ENCODE measurements around the gene WNT4.

WNT4 gene

DNA sequence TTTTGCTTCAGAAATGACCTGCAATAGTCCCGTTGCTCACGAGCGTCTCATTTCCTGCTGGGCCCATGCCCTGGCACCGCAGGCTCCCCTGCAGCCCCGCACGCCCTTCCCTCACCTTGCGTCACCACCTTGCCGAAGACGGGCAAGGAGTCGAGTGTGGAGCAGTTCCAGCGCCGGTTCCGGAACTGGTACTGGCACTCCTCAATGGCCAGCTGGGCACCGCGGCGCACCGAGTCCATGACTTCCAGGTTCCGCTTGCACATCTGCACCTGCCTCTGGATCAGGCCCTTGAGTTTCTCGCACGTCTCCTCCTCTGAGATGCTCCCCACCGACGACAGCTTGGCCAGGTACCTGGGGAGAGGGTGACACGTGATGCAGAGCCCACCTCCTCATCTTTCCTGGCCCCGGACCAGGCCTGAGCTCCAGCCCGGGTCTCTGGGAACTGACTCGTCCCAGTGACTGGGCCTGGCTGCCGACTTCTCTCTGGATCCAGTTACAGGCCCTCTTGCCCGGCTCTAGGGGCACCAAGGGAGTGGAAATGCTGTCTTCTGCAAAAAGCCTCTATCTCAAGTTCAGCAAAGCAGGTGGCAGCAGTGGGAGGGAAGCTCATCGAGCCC, 13.3 kb downstream of the WNT4 start:
- DNase-seq (ENCODE audit: low read depth) = no peak

DNA sequence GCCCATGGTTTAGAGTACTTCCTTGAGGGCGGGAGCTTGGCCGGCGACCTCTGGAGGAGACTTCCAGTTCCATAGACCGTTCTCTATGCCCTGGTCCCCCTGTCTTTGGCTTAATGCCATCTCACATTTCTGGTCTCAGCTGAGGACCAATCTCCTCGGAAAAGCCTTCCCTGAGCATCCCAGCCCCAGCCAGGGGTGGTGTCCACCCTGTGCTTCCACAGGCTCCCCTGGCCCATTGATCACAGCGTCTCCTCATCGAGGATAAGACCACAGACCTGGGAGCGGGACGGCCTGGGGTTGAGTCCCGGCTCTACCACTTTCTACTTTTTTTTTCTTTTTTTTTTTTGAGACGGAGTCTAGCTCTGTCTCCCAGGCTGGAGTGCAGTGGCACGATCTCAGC, 14.5 kb downstream of the WNT4 start:
- DNase-seq (ENCODE audit: low read depth) = no peak

DNA sequence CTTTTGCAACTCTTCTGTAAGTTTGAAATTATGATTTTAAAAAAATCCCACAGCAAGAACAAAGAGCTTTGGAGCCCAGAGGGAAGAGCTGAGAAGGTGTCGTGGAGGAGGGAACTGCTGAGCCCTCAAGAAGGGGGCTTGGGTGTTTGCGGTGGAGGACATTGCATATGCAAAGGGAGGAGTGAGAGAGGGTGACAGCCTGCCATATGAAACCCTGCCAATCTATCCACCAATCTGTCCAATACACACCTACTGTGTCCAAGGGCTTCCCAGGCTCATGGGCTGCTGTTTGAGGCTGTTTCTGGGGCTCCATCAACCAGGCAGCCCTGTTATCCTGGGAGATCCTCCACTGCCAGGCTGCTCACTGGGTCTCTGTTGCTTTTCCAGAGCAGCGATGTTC, 15.2 kb downstream of the WNT4 start:
- DNase-seq (ENCODE audit: low read depth) = no peak

DNA sequence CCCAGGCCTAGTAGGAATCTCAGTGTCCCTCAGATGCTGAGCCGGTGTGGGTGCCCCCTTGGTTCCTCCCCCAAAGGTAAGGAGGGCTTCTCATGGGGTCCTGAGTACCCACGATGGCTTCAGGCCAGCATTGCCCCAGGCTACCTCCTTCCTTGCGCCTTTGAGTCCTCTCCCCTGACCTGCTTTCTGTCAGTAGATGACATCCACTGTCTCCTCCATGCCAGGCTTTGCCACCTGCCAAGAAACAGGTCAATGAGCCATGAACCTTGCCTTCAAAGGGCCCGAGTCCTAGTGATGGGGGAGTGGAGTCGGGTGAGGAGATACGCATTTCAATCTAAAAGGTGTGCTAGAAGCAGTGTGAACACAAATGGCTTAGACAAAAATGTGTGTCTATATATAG, 15.6 kb downstream of the WNT4 start:
- DNase-seq (ENCODE audit: low read depth) = no peak

DNA sequence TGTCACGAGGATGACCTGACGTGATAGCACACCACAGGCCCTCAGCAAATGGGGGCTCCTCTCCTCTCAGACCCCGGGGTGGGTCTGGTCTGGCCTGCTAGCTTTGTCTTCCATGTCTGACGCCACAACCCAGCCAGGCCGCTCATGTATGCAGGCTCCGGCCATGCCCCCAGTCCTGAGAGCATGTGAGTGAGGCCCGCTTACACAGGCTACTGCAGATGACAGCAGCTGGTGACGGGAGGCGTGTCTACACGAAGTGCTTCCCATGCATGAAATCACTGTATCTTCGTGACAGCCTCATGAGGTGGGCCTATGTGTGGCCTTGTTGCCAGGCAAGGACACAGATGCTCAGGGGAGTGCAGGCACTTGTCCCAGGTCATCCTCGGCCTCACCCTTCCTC, 16.4 kb downstream of the WNT4 start:
- no peak for DNase-seq (ENCODE audit: low read depth)

DNA sequence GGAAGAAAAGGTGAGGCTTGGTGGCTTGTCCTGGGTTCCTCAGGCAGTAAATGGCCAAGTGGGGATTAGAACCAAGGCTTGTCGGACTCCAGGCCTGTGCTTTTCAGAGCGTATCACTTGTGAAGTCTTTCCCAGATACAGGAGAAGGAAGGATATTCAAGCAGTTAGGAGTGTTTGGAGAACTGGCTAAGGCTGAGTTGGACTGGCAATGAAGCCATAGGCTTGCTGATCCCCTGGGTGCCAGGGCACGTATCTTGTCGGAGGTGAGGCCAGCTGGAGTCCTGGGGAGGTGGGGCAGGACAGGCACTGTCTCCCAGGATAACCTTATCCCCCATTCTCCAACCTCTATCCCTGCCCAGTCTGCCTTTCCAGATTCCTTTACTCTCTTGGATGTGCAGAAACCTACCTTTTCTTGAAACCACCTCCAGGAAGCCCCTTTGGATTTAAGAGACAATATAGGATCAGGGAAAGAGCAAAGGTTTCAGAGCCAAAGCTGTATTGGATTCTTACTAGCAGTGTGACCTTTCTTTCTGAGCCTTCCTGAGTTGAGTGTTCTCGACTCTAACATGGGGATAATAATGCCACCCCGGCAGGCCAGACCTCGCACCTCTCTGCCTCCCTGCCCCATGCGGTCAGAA, 18.2 kb downstream of the WNT4 start:
- DNase-seq (ENCODE audit: low read depth) = no peak

DNA sequence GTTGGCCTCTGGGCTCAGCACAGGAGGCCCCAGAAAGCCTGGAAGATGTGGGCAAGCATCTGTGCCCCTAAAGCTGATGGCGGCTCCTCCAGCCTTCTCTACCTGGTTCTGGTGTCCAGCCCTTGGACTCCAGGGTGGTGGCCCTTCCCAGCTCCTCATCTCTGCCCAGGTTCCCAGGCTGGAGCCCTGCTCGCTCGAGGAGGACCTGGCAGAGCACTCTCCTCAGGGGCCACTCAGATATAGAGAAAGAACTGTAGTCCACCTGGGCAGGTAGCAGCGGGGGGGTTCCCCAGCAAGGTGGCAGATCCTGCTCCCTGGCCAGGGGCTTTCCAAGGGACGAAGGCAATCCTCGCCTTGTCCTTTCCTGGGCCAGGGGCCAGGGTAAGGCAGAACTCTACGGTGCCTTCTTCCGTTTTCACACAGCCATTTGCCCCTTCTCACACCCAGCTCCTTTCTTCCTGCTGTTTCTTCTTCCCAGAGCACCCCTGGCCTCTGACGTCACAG, 18.9 kb downstream of the WNT4 start:
- DNase-seq (ENCODE audit: low read depth) = no peak

DNA sequence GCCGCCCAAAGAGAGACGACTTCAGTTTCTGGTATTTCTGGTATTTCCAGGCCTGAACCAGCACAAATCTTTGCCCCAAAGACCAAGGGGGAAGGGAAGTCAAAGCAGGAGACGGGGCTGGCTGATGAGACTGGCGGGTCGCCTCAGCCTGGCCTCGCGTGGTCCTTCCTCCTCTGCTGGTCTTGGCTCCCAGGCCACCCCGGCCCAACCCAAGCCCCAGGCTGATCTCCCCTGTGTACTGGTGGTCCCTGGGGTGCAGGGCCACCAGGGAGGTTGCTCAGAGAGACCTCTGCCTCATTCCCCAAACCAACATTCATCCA, 19.9 kb downstream of the WNT4 start:
- DNase-seq (ENCODE audit: low read depth) = no peak

DNA sequence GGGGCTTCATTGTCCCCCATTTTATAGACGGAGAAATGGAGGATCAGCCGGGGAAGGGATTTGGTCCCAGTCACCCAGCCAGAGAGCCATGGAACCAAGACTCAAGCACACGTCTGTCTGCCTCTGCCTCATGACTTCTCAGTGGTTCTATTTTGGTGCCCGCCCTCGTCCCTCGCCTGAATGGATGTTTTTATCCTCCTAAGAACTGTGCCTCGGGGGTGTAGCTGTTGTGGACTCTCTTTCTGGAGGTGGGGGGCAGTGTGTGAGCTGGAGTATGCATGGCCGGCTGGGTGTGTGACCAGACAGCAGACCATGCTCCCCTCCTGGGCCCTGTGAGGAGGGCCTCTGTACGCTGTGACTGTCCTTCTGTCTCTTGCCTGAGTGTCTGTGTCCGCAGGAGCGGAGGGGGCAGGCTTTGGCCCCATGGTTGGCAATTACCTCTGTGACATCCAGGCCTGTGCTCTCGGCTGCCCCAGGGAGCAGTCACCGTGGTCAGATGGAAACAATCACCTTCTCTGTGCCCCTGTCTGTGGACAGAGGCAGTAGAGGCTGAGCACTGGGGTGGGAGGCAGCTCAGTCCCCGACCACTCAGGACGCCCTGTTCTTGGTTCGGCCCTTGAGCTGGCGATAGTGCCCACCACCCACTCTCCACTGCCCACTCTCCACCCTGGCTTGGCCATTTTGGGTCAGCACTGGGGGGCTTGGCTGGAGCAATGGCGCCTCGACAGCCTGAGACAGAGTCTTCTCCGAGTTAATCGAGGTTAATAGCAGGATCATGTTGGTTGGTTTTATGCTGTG, 20.4 kb downstream of the WNT4 start:
- DNase-seq (ENCODE audit: low read depth) = no peak

DNA sequence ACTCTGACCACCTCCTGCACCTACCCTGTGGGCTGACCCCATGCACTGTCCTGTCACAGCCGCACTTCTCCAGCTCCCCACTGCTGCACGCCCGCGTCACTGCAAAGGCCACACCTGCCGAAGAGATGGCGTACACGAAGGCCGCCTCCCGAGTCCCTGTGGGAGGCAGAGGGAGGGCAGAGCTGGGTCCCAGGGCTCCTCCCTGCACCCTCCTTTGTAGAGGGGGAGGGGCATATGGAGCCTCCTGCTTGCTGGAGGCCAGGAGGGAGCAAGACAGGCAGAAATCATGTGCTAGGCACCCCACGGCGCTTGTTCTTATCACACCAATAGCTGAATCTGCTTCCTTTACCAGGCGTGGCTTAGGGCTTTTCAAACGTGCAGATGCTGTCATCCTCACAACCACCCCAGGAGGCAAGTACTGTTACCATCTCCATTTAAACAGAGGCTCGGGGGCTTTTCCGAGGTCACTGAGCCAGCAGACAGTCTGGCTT, 21.4 kb downstream of the WNT4 start:
- DNase-seq (ENCODE audit: low read depth) = no peak

DNA sequence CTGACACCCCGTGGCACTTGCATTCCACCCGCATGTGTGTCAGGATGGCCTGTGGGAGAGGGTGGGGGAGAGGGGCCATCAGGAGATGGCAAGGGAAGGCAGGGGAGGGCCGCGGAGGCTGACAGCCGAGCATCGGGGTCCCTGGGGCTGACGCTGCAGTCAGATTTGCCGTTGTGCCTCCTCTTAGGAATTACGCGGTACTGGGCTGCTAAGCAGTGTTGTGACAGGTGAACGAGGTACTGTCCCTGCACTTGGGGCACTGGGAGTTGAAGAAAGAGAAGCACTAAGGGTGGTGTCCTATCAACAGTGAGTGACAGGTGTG, 22.5 kb downstream of the WNT4 start:
- no peak for DNase-seq (ENCODE audit: low read depth)

DNA sequence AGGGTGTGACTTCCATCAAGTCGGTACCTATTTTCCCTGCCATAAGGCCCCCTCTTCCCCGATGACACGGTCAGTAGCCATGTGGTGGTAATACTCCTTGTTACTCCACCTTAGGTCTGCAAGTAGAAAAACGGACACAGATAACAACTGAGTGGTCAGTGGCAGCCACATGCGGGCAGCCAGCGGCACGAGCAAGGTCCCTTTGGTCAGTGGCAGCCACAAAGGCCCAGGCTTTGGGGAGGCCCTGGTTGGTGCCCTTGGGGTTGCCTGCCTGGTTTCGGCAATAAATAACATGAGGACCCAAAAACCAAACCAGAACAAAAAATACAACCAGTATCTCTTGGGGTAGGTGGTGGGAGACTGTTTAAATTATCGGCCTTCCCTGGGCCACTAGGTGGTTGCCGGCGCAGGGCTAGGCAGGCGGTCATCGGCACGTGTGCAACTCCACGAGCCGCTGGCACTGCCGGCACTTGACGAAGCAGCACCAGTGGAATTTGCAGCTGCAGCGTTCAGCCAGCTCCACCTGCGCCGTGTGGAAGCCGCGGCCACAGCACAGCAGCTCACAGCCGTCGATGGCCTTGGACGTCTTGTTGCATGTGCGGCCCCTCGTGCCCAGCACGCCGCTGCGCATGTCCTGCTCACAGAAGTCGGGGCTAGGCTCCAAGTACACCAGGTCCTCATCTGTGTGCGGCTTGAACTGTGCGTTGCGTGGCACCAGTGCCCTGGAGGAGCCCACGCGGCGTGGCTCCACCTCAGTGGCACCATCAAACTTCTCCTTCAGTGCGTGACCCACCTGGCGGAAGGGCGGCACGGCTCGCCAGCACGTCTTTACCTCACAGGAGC, 23.1 kb downstream of the WNT4 start:
- DNase-seq (ENCODE audit: low read depth) = no peak

DNA sequence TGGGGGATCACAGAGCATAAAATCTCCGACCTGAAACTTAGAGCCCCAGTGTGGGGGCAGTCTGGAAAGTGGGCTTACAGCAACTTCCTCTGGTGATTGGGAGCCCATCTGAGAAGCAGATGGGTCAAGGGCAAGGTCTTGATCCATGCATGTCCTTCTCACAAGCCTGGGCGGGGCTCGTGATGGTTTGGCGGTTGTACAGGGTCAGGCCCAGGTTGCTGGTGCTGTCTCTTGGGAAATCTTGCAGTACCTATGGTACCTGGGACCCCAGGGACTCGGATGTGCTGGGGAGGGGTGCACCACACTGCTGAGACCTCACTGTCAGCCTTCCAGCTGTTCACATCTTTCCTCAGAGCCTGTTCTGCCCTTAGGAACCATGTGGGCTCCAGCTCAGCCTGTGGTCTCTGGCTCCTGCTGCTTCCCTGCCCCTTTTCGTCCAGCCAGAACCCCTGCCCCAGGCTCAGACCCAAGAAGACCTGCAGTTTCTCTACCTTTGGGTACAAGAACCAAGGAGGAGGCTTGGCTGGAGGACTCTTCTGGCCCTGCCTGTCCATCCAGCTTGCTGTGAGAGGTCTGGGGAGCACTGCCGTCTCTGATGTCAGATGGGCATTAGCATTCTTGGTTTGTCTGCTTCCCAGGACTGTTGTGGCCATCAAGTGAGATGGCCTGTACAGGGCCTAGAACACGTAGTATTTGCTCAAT, 24.5 kb downstream of the WNT4 start:
- no peak for DNase-seq (ENCODE audit: low read depth)

DNA sequence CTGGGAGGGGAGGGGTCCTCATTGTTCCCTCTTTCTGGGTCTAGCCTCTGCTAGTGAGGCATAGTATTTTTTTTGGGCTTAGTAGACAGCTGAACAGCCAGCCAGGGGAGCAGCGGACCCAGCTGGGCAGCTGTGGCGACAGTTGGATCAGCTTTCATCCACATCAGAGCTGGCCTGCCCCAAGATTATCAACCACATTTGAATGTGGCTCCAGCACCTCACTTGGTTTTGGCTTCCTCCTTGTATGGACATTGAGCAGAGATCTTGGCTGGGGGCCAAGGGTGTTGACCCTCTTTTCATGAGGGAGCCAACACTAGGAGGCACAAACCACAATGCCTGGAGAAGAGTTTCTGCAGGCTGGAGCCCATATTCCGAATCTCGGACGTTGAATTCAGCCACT, 25.0 kb downstream of the WNT4 start:
- DNase-seq (ENCODE audit: low read depth) = no peak

DNA sequence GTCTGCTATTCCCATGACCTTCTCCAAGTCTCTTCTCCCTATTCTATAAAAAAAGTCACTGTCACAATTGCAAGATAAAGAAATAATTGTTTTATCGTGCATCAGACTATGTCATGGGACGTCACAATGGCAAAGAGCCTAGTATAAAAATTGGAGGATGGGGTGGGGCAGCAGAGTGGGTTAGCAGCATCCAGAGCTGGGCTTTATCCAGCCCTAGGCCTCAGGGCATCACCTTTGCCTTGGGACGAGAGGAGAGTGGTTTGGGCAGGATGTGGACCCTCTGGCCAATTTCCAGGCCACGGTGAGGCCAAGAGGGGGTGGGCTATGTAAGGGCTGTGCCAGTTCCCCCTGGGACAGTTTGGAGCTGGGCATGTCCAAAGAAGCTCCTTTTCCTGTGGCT, 25.7 kb downstream of the WNT4 start:
- DNase-seq (ENCODE audit: low read depth) = no peak

DNA sequence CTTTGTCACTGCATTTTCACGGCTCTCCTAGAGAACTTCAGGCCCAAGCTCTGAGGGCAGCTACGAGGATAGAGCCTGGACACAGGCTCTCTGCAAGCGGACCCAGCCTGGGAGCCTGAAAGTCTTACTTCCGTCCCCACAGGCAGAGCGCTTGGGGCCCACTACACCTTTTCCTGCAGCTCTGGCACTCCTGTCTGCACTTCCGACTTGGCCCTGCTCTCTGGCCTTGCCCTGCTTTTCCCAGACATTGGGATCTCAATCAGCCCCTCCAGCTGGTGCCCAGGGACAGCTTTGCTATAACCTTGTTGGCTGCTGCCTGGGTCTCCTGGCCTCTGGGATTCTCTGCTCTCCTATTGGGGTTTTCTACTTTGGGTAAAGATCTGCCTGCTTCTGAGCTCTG, 27.6 kb downstream of the WNT4 start:
- DNase-seq (ENCODE audit: low read depth) = no peak

DNA sequence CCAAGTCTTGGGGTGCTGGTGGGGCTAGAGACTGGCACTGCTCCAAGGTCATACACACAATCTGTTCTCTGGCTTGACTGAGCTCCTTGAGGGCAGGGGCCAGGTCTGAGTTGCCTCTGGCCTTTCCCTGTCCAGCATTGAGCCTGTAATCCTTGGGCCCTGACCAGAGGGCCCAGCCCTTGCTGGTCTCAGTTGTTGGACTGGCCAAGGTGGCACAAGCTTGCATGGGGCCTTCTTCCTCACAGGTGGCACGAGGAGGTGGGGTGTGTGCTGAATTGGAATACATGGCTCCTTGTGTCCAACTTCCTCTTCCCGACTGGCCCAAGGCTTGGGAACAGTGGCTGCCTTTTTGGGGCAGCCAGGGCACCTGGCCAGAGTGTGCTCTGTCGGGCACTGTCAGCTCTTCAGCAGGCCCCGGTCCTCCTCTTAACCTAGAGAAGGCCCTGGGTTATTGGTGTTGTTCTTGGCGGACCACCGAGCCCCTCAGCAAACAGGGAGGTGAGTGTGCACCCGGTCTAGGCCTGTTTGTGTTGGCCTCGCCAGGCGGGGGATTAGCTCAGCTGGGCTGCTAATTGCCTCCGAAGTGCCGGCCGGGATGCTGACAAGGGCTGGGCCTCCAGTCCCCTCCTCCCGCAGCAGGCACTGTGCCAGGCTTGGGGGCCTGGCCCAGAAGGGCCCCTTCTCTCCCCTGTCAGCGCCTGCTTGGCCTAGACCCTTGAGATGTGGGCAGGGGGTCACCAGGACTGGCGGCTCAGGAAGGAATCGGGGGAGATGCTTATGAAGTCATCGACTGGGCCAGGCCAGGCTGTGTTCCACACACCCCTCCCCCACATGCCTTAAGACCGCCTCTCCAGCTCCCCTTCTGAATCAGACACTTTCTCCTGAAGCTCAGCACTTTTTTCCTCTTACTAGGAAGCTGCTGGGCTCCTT, 28.5 kb downstream of the WNT4 start:
- no peak for DNase-seq (ENCODE audit: low read depth)

DNA sequence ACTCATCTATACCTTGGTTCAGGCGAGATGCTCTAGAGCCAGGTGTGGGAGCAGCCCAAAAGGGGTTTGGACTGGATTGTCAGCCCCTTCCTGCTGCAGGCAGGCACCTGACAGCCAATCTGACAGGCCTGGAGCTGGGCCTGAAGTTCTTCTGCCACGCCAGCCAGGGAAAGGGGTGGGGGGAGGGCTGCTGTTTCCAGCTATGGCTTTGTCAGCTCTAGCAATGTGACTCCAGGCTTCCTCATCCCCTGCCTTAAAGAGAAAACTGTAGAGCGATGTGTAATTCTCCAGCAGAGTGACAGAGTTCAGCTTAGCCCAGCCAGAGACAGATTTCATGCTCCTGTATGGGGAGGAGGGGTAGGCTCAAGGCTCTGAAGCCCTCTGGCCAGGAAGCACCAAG, 30.3 kb downstream of the WNT4 start:
- no peak for DNase-seq (ENCODE audit: low read depth)

DNA sequence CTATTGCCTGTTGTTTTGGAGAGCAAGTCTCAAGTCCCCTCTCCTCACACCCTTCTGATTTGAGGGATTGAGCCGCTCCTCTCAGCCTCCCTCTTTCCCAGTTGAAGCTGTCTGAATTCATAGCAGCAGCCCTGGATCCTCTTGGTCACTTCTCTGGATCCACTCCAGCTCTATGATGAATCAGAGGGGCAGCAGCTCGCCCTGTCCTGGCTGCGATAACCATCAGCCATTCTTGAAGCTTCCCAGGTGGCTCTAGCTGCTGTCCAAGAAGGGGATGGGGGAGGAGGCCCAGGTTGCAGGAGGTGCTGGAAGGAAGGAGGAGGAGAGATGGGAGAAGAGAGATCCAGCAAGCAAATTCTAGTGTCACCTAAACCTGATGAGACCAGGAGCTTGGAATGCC, 31.3 kb downstream of the WNT4 start:
- peak; percentile 20 for DNase-seq (ENCODE audit: low read depth)

DNA sequence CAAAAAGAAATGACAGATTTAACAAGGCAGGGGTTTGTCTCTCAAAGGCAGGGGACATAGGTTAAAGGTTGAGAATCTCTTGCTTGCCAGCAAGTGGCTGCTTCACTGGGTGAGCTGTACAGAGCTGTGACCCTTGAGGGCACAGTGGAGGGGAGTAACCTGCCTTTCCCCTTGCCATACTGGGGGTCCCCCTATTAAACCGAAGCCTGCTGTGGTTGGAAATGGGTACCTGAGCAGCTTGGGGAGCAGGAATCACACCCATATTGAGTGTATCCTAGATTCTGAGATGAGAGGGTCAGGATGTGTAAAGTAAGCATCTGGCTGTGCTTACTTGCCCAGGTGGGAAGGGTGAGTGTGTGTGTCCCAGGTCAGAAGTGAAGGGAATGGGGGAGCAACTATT, 31.8 kb downstream of the WNT4 start:
- no peak for DNase-seq (ENCODE audit: low read depth)

DNA sequence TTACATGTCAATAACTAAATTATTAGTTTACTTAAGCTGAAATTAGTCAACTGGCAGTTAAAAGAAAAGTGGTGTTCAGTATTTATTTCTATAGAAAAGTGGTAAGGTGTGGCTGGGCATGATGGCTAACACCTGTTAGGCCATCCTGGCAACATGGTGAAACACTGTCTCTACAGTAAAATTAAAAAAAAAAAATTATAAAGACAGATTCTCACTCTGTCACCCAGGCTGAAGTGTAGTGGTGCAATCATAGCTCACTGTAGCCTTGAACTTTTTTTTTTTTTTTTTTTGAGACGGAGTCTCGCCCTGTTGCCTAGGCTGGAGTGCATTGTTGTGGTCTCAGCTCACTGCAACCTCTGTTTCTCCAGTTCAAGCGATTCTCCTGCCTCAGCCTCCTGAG, 32.9 kb downstream of the WNT4 start:
- DNase-seq (ENCODE audit: low read depth) = no peak

Measured in GM04504 (cell line).